HG02870 (cell line): ENCODE measurements around the gene LIPC.
"Not testable (repeated sequence)": the region's sequence is repeated elsewhere in the genome, so short reads cannot be mapped to it uniquely, and the experiment has no call there.

ENCODE experiments used
- ATAC-seq: cut with Tn5 transposase; IDR thresholded peaks from one replicate; pipeline ENCODE4 v1.9.1; 2021; ENCODE audit warnings: mild to moderate bottlenecking, moderate library complexity; ENCODE audit not compliant: unreplicated experiment

LIPC gene

GRCh38 chr15:58602823-58603222 lies 171.0 kb downstream of the LIPC start:
- no peak for ATAC-seq

- ATAC-seq = not testable (repeated sequence)
Measured at GRCh38 chr15:58603927-58604326, 172.1 kb downstream of the LIPC start.

- no peak for ATAC-seq
Measured at GRCh38 chr15:58604455-58604923, 172.7 kb downstream of the LIPC start.

GRCh38 chr15:58605931-58606530 lies 174.2 kb downstream of the LIPC start:
- no peak for ATAC-seq

GRCh38 chr15:58606577-58607080 lies 174.8 kb downstream of the LIPC start:
- no peak for ATAC-seq

- no peak for ATAC-seq
Measured at GRCh38 chr15:58608129-58608590, 176.4 kb downstream of the LIPC start.

- no peak for ATAC-seq
Measured at GRCh38 chr15:58608711-58609110, 176.9 kb downstream of the LIPC start.

GRCh38 chr15:58611731-58612676 lies 180.2 kb downstream of the LIPC start:
- ATAC-seq = no peak

GRCh38 chr15:58616171-58616570 lies 184.4 kb downstream of the LIPC start:
- ATAC-seq = no peak
